AG09319 (cell line): ENCODE data around the gene GPRIN2.
"Not testable (repeated sequence)": the region's sequence is repeated elsewhere in the genome, so short reads cannot be mapped to it uniquely, and the experiment has no call there.

Experiments
- DNase-seq: peaks from one replicate; pipeline ENCODE4 v3.0.0-alpha.2; 2010; ENCODE audit warnings: low read depth; ENCODE audit errors: extremely low read depth
- CTCF ChIP-seq: IDR thresholded peaks from 2 replicates; pipeline ENCODE4 v1.5.1; 2011; ENCODE audit warnings: low read depth, mild to moderate bottlenecking, inconsistent platforms, low read length, moderate library complexity

GPRIN2 gene

GRCh38 chr10:46518028-46518725, 38.3 kb downstream of the GPRIN2 start:
- TF ChIP-seq CTCF: no peak
- no peak for DNase-seq

GRCh38 chr10:46517541-46517940, 38.9 kb downstream of the GPRIN2 start:
- TF ChIP-seq CTCF: no peak
- DNase-seq: no peak

GRCh38 chr10:46516660-46517416, 39.6 kb downstream of the GPRIN2 start:
- peak; percentile 41 for DNase-seq
- no peak for TF ChIP-seq CTCF

GRCh38 chr10:46515793-46516192, 40.7 kb downstream of the GPRIN2 start:
- no peak for DNase-seq
- TF ChIP-seq CTCF: no peak

- TF ChIP-seq CTCF: no peak
- DNase-seq: no peak
Observed at GRCh38 chr10:46515366-46515765, 41.1 kb downstream of the GPRIN2 start.

GRCh38 chr10:46514899-46515298, 41.6 kb downstream of the GPRIN2 start:
- no peak for TF ChIP-seq CTCF
- no peak for DNase-seq

GRCh38 chr10:46514431-46514861, 42.0 kb downstream of the GPRIN2 start:
- DNase-seq: no peak
- TF ChIP-seq CTCF: no peak

GRCh38 chr10:46513333-46513732, 43.1 kb downstream of the GPRIN2 start:
- not testable (repeated sequence) for DNase-seq

GRCh38 chr10:46512725-46513124, 43.7 kb downstream of the GPRIN2 start:
- not testable (repeated sequence) for DNase-seq

- DNase-seq: not testable (repeated sequence)
Observed at GRCh38 chr10:46512002-46512401, 44.5 kb downstream of the GPRIN2 start.
